GM12865 (cell line): ENCODE data around the gene M1AP.
"Not testable (repeated sequence)": the region's sequence is repeated elsewhere in the genome, so short reads cannot be mapped to it uniquely, and the experiment has no call there.

Experiments used
- DNase-seq: peaks from one replicate; pipeline ENCODE4 v3.0.0; 2010; ENCODE audit warnings: low read depth
- H3K4me3 ChIP-seq: 2 replicates; pipeline ENCODE4 v1.5.1; 2011; ENCODE audit warnings: mild to moderate bottlenecking, low read depth, low read length, control low read depth
- TF ChIP-seq, protein P1 (sequence below): IDR thresholded peaks from 2 replicates; pipeline ENCODE4 v1.5.1; 2011; ENCODE audit warnings: low read length, control low read depth, low read depth, inconsistent platforms; ENCODE audit not compliant: insufficient read depth; ENCODE audit errors: missing control alignments

The M1AP gene

DNA sequence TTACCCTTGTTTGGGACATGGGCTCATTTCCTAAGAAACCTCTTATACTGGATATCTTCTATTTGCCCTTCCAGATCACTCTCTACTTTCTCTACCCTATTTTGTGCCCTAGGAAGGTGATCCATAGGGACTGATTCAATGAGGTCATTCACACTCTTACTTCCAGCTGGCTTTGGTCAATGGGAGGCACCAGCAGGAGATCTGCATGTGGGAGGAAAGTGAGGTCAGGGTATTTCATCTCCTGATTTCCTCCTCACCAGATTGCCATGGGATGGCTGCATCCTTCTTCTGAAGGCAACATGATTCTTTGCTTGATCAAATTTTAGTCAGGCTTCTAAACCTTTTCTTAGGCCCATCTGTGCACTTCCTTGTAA is 15.2 kb downstream of the M1AP start:
- TF ChIP-seq, protein P1, sequence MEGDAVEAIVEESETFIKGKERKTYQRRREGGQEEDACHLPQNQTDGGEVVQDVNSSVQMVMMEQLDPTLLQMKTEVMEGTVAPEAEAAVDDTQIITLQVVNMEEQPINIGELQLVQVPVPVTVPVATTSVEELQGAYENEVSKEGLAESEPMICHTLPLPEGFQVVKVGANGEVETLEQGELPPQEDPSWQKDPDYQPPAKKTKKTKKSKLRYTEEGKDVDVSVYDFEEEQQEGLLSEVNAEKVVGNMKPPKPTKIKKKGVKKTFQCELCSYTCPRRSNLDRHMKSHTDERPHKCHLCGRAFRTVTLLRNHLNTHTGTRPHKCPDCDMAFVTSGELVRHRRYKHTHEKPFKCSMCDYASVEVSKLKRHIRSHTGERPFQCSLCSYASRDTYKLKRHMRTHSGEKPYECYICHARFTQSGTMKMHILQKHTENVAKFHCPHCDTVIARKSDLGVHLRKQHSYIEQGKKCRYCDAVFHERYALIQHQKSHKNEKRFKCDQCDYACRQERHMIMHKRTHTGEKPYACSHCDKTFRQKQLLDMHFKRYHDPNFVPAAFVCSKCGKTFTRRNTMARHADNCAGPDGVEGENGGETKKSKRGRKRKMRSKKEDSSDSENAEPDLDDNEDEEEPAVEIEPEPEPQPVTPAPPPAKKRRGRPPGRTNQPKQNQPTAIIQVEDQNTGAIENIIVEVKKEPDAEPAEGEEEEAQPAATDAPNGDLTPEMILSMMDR = no peak
- H3K4me3 ChIP-seq = no peak overlapping the region
- no peak for DNase-seq

DNA sequence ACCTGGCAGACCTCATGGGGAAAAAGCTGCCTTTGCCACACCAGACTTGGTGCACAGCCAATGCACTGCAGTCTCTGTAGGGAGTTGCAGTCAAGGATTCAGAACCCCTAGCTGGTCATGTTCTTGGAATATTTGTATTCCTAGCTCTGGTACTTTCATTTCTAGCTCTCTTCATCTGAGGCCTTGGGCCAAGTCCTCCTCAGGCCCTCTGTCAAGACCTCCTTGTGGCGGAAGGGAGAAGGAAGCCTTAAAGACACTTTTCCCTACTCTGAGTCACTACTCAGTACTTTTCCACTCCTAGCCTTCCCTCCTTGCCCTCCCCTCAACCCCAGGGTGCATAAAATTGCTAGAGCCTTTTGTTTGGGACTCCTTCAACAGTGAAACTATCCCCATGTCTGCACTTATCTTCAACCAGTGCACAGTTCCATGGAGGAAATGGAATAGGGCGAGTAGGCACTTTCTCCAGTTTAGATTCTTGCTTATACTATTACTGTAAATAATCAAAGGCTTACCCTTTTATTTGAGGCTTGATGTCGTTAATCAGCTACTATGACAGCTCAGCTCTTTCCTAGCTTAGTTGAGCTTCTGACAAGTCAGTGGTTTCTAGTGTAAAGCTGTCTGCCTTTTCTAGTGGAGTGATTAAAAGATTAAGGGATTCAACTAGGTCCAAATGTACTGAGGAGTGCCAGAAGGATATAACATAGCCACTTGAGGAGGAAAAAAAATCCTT is 15.8 kb downstream of the M1AP start:
- H3K4me3 ChIP-seq = no peak overlapping the region
- no peak for DNase-seq
- TF ChIP-seq, protein P1 = no peak

DNA sequence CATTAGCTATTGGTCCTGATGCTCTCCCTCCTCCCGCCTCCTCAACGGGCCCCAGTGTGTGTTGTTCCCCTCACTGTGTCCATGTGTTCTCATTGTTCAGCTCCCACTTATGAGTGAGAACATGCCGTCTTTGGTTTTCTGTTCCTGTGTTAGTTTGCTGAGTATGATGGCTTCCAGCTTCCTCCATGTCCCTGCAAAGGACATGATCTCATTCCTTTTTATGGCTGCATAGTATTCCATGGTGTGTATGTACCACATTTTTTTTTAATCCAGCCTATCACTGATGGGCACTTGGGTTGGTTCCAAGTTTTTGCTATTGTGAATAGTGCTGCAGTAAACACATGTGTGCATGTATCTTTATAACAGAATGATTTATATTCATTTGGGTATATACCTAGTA is 17.7 kb downstream of the M1AP start:
- H3K4me3 ChIP-seq, DNase-seq: not testable (repeated sequence)

DNA sequence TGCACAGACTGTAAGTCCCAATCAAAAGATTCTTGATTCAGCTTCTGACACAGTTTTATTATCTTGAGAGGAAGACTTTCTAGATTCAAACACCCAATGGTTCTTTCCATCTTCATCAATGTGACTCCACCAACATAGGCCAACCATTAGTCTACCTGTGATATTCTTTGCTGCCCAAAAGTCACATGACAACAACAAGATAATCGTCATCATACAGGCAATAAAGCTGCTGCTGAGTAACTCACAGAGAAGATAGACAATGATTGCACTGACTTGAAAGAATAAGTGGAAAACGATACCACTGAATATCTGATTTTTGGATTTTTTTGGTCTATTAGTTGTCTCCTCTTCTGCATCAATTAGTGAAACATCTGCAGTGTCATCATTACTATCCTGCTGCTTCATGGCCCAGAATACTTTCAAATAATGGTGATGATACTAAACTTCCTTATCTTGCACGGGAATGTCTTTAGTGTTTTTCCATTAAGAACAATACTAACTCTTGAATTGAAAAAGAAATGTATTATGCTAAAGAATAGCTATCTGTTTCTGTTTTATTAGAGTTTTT is 19.5 kb downstream of the M1AP start:
- DNase-seq = no peak
- TF ChIP-seq, protein P1 = no peak
- no peak overlapping the region for H3K4me3 ChIP-seq

DNA sequence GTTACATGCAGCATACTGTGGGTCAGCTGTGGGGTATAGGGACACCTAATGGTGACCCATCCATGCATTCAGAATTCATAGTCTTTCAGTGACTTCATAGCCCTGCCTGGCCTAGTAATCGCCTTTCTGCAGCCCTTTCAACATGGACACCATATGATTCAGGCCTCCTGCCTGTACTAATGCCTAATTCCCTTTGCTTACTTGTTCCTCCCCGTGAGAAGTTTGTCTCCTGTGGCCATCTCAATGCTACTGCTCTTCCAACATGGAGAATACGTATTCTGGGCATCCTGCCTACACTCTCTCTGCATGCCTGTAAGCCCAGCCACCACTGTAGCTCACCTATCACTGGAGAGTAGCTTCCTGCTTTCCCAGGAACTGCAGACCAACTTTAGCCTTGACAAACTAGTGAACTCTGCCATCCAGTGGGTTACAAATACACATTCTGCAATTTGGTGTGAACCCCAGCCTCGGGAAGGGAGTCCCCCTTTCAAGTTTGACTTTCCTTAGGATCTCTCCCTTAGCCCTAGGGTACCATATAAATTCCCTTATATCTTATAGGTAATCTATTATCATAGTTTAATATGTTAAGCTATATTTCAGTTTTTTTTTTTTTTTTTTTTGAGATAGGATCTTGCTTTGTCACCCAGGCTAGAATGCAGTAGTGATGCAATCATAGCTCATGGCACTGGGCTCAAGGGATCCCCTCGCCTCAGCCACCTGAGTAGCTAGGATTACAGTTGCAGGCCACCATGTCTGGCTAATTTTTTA is 22.3 kb downstream of the M1AP start:
- TF ChIP-seq, protein P1 = no peak
- no peak for DNase-seq
- H3K4me3 ChIP-seq = no peak overlapping the region

DNA sequence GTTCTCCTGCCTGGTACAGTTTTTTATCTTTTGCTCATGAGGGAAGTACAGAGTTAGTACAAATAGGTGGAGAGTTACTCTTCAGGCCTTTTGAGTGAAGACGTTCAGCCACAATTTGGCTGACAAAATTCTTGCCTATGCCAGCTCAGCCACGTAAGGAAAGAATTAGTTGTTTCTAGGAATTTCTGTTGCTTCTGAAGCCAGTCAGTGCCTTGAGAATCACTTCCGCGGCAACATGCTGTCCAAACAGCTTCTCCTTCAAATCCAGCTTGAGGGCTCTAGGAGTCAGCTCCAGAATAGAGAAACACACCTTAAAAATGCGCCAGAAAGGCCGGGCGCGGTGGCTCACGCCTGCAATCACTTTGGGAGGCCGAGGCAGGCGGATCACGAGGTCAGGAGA is 27.5 kb downstream of the M1AP start:
- no peak for DNase-seq
- no peak overlapping the region for H3K4me3 ChIP-seq
- TF ChIP-seq, protein P1 = no peak

DNA sequence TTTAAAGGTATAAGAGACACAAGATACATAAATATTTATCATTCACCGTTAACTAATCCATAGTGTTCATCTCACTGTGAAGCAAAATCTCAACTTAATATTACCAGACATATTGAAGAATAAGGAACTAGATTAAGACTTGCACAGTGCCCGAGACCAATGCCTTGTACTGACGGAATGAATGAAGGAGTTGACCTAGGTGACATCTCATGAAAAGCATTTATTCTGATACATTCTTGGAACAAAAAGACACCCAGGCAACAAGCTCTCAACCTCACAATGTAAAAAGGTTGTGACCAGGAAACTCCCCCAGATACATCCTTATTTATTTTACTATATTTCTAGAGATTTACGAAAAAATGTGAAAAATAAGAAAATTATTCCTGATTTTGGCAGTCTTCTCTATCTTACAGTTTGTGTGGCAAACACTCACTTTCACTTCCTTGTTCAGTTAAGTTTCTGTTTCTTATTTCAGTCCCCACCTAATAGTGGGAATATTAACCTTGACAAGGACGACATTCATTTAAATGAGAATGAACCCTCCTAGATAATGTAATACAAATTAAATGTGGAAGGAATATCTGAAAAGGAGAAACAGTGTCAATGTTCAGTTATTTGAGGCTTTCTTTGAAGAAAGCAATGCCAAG is 28.4 kb downstream of the M1AP start:
- TF ChIP-seq, protein P1 = no peak
- DNase-seq = peak; percentile 25
- no peak overlapping the region for H3K4me3 ChIP-seq
